Activated CD8-positive, alpha-beta memory T cell treated with anti-CD3 and anti-CD28 coated beads, Interleukin-2, amount 50 U/mL, for 24 hours (primary cell): Measurements from ENCODE around the gene KAT14.
"Not testable (repeated sequence)": the region's sequence is repeated elsewhere in the genome, so short reads cannot be mapped to it uniquely, and the experiment has no call there.

Experiments
- DNase-seq: peaks from one replicate; pipeline ENCODE4 v3.0.0-alpha.2; 2020; ENCODE audit errors: extremely low read depth

Gene KAT14

GRCh38 chr20:18224968-18225568 is 87.4 kb downstream of the KAT14 start:
- DNase-seq = no peak

GRCh38 chr20:18225632-18226031 is 88.0 kb downstream of the KAT14 start:
- DNase-seq = no peak

GRCh38 chr20:18226741-18227140 is 89.1 kb downstream of the KAT14 start:
- DNase-seq = not testable (repeated sequence)

GRCh38 chr20:18233408-18233943 is 95.8 kb downstream of the KAT14 start:
- no peak for DNase-seq
